OCI-LY1 (cell line): Measurements from ENCODE around the gene DPAGT1.

ENCODE experiments used
- CTCF ChIP-seq: fragments of 200-600 bp; sonication (generic), shearing (Covaris generic); IDR thresholded peaks from 2 replicates; pipeline ENCODE4 v1.5.1; 2017; ENCODE audit warnings: mild to moderate bottlenecking, antibody characterized with exemption, low read length, moderate library complexity, mixed read lengths
- EZH2 ChIP-seq: fragments of 200-600 bp; sonication (generic), shearing (Covaris generic); IDR thresholded peaks from 2 replicates; pipeline ENCODE4 v1.8.0; 2017; ENCODE audit warnings: borderline replicate concordance, mixed run types, mild to moderate bottlenecking, antibody characterized with exemption, low read length, moderate library complexity, mixed read lengths

GRCh38 chr11:119089319-119089718 lies 12.3 kb downstream of the DPAGT1 start:
- TF ChIP-seq CTCF = no peak
- TF ChIP-seq EZH2 = no peak
